Hippocampal formation (tissue), 2 donors: ENCODE data around the gene KCTD11.
"Not testable (repeated sequence)": the region's sequence is repeated elsewhere in the genome, so short reads cannot be mapped to it uniquely, and the experiment has no call there.

Source experiments
- DNase-seq, 2 donors: peaks; one replicate each; lab custom pipeline; 2025; lab: John Stamatoyannopoulos, UW

The KCTD11 gene

GRCh38 chr17:7322520-7323194, 29.3 kb upstream of the KCTD11 start:
- no peak for DNase-seq

- peak in 1 of 2 donors; percentile 8 for DNase-seq
Observed at GRCh38 chr17:7323731-7324437, 28.1 kb upstream of the KCTD11 start.

GRCh38 chr17:7324438-7324779, 27.6 kb upstream of the KCTD11 start:
- DNase-seq = no peak

- DNase-seq = no peak
Observed at GRCh38 chr17:7325031-7325528, 26.9 kb upstream of the KCTD11 start.

GRCh38 chr17:7326186-7326585, 25.8 kb upstream of the KCTD11 start:
- DNase-seq = no peak

GRCh38 chr17:7327056-7327455, 24.9 kb upstream of the KCTD11 start:
- no peak for DNase-seq

GRCh38 chr17:7327501-7327900, 24.5 kb upstream of the KCTD11 start:
- DNase-seq = no peak

GRCh38 chr17:7328009-7328408, 24.0 kb upstream of the KCTD11 start:
- no peak for DNase-seq

GRCh38 chr17:7328840-7329373, 23.1 kb upstream of the KCTD11 start, which contains the start of gene NEURL4:
Gene NEURL4 (minus strand): TSS chr17:7329335. CDS start chr17:7329312, 23 bp downstream.
- no peak for DNase-seq

- peak; percentile 96 to 100 for DNase-seq
Observed at GRCh38 chr17:7329374-7329996, 22.5 kb upstream of the KCTD11 start.

- DNase-seq = peak; percentile 69 to 78
Observed at GRCh38 chr17:7329997-7330637, 21.8 kb upstream of the KCTD11 start.

GRCh38 chr17:7330638-7331015, 21.3 kb upstream of the KCTD11 start:
- DNase-seq = no peak

GRCh38 chr17:7332111-7332510, 19.9 kb upstream of the KCTD11 start:
- DNase-seq = no peak

GRCh38 chr17:7332600-7333069, 19.3 kb upstream of the KCTD11 start:
- not testable (repeated sequence) for DNase-seq

GRCh38 chr17:7334938-7335538, 16.9 kb upstream of the KCTD11 start:
- DNase-seq = no peak

GRCh38 chr17:7335765-7336164, 16.2 kb upstream of the KCTD11 start:
- DNase-seq = not testable (repeated sequence)

- no peak for DNase-seq
Observed at GRCh38 chr17:7336240-7337175, 15.5 kb upstream of the KCTD11 start, which contains the start of gene ACAP1. Gene ACAP1 (plus strand): TSS chr17:7336529. CDS start chr17:7336735, 206 bp downstream.

GRCh38 chr17:7337600-7337999, 14.4 kb upstream of the KCTD11 start:
- not testable (repeated sequence) for DNase-seq

- DNase-seq = no peak
Observed at GRCh38 chr17:7340179-7340578, 11.8 kb upstream of the KCTD11 start.

- DNase-seq = no peak
Observed at GRCh38 chr17:7341842-7342241, 10.1 kb upstream of the KCTD11 start.
